ENCODE results near the gene CNN3.
"Not testable (repeated sequence)": the region's sequence is repeated elsewhere in the genome, so short reads cannot be mapped to it uniquely, and the experiment has no call there.

The CNN3 gene

GRCh38 chr1:94949681-94950661 is 23.1 kb upstream of the CNN3 start:
- no peak for DNase-seq

GRCh38 chr1:94947437-94947836 is 20.5 kb upstream of the CNN3 start:
- DNase-seq = no peak

- DNase-seq = no peak
Measured at GRCh38 chr1:94946886-94947285, 20.0 kb upstream of the CNN3 start.

- DNase-seq = no peak
Measured at GRCh38 chr1:94942171-94943128, 15.5 kb upstream of the CNN3 start.

GRCh38 chr1:94941480-94941879 is 14.6 kb upstream of the CNN3 start:
- DNase-seq = not testable (repeated sequence)

- DNase-seq = no peak
Measured at GRCh38 chr1:94940738-94941137, 13.8 kb upstream of the CNN3 start.

GRCh38 chr1:94937820-94938219 is 10.9 kb upstream of the CNN3 start:
- DNase-seq = no peak

- DNase-seq = no peak
Measured at GRCh38 chr1:94936861-94937620, 10.1 kb upstream of the CNN3 start.

GRCh38 chr1:94935476-94935875 is 8.6 kb upstream of the CNN3 start:
- DNase-seq = no peak

GRCh38 chr1:94935034-94935433 is 8.1 kb upstream of the CNN3 start:
- no peak for DNase-seq

- DNase-seq = no peak
Measured at GRCh38 chr1:94934551-94934950, 7.6 kb upstream of the CNN3 start.

GRCh38 chr1:94931254-94931841 is 4.4 kb upstream of the CNN3 start:
- no peak for DNase-seq

- no peak for DNase-seq
Measured at GRCh38 chr1:94929351-94930217, 2.7 kb upstream of the CNN3 start.

GRCh38 chr1:94928293-94928939 is 1.5 kb upstream of the CNN3 start:
- no peak for DNase-seq

- no peak for DNase-seq
Measured at GRCh38 chr1:94927405-94928175, 680 bp upstream of the CNN3 start.

GRCh38 chr1:94926126-94926914 is 590 bp downstream of the CNN3 start:
- peak; percentile 63 for DNase-seq

- no peak for DNase-seq
Measured at GRCh38 chr1:94925561-94926125, 1.3 kb downstream of the CNN3 start.

GRCh38 chr1:94925004-94925403 is 1.9 kb downstream of the CNN3 start:
- no peak for DNase-seq
